HCT116 (cell line): Measurements from ENCODE around the gene SUZ12. TPM values are rescaled to one million over a fixed set of nuclear protein-coding genes. Genes with fewer than 3 reads are reported as not detected.

ENCODE experiments used
- ATAC-seq: fragments of 200-7000 bp; cut with Tn5 transposase; 2 replicates; pipeline ENCODE4 v1.9.1; 2020; ENCODE audit warnings: mild to moderate bottlenecking, moderate library complexity
- BruUV-seq: library from RNA; stranded (reverse); fragments of 400-500 nt; replicated peaks from 2 replicates; lab custom pipeline; 2021; lab: Mats Ljungman, UMichigan
- CTCF ChIA-PET: fragments of 300-600 bp; sonication (Branson Sonifier 250); formaldehyde crosslinking; loops from one replicate; lab custom pipeline; 2021; ENCODE audit warnings: antibody characterized with exemption; lab: Charles Lee
- POLR2A ChIA-PET: fragments of 300-600, 350-600 bp; sonication (Branson Sonifier 250); formaldehyde crosslinking; loops from one replicate; lab custom pipeline; 2021; ENCODE audit warnings: antibody characterized with exemption; lab: Charles Lee
- RAD21 ChIA-PET, 2 experiments: fragments of 300-600 bp; sonication (Branson Sonifier 250); formaldehyde crosslinking; loops; one replicate each; lab custom pipeline; 2023; ENCODE audit warnings: low total read pairs in 2 of 2; ENCODE audit not compliant: uncharacterized antibody in 2 of 2, unreplicated experiment in 2 of 2, low non-redundant PET in 1 of 2; lab: Charles Lee
- DNase-seq: peaks from one replicate; pipeline ENCODE4 v3.0.0-alpha.2; 2010; ENCODE audit warnings: low read depth, low spot score
- H2AFZ ChIP-seq: fragments of 200-600 bp; shearing (Covaris generic), sonication (generic); 2 replicates; pipeline ENCODE4 v1.6.1; 2017; ENCODE audit warnings: low read depth, mixed run types, mixed read lengths, antibody characterized with exemption, low read length; ENCODE audit not compliant: poor library complexity, severe bottlenecking
- H3K27ac ChIP-seq: 2 replicates; pipeline ENCODE4 v1.5.1; 2012; ENCODE audit warnings: low read depth, low read length
- H3K27me3 ChIP-seq: fragments of 200-600 bp; sonication (generic); 2 replicates; pipeline ENCODE4 v1.6.1; 2016; ENCODE audit warnings: mixed run types, low read length, mixed read lengths; ENCODE audit not compliant: insufficient read depth
- H3K36me3 ChIP-seq, 2 experiments: fragments of 200-500 bp in 1 of 2; fragments of 200-600 bp in 1 of 2; sonication (Bioruptor generic) in 1 of 2; sonication (generic) in 1 of 2; 2 replicates each; pipeline versions ENCODE4 v1.5.1 to v1.6.1; 2014 to 2016; ENCODE audit warnings: low read length in 2 of 2, inconsistent platforms in 1 of 2, mixed read lengths in 1 of 2, mixed run types in 1 of 2; ENCODE audit not compliant: insufficient read depth in 2 of 2, control insufficient read depth in 1 of 2
- H3K4me1 ChIP-seq, 2 experiments: fragments of 200-600 bp in 1 of 2; sonication (generic) in 1 of 2; 2 replicates each; pipeline versions ENCODE4 v1.5.1 to v1.6.1; 2012 to 2017; ENCODE audit warnings: low read length in 2 of 2, inconsistent platforms in 1 of 2, mild to moderate bottlenecking in 1 of 2, mixed read lengths in 1 of 2, mixed run types in 1 of 2, moderate library complexity in 1 of 2; ENCODE audit not compliant: insufficient read depth in 2 of 2, control insufficient read depth in 1 of 2
- H3K4me2 ChIP-seq: fragments of 200-600 bp; sonication (generic); 2 replicates; pipeline ENCODE4 v1.6.1; 2017; ENCODE audit warnings: mixed run types, low read length, mixed read lengths
- H3K4me3 ChIP-seq, 2 experiments: fragments of 200-600 bp in 1 of 2; sonication (generic) in 1 of 2; replicated peaks in 1 of 2; 2 replicates each; pipeline ENCODE4 v1.5.1; 2011 to 2016; ENCODE audit warnings: low read length in 2 of 2, control low read depth in 1 of 2, low read depth in 1 of 2, mild to moderate bottlenecking in 1 of 2, mixed read lengths in 1 of 2, mixed run types in 1 of 2
- H3K79me2 ChIP-seq: fragments of 200-600 bp; sonication (generic); 2 replicates; pipeline ENCODE4 v1.6.1; 2017; ENCODE audit warnings: mild to moderate bottlenecking, mixed run types, low read length, moderate library complexity, mixed read lengths; ENCODE audit not compliant: insufficient read depth
- H3K9ac ChIP-seq: fragments of 200-600 bp; sonication (generic); 2 replicates; pipeline ENCODE4 v1.6.1; 2016; ENCODE audit warnings: low read length, mixed read lengths
- H3K9me2 ChIP-seq: fragments of 200-600 bp; sonication (generic), shearing (Covaris generic); 2 replicates; pipeline ENCODE4 v1.6.1; 2017; ENCODE audit warnings: mixed run types, mild to moderate bottlenecking, moderate library complexity; ENCODE audit not compliant: insufficient read depth
- H3K9me3 ChIP-seq, 2 experiments: fragments of 200-500 bp in 1 of 2; fragments of 200-600 bp in 1 of 2; sonication (Bioruptor generic) in 1 of 2; sonication (generic) in 1 of 2; 2 replicates each; pipeline ENCODE4 v1.6.1; 2014 to 2017; ENCODE audit warnings: low read length in 2 of 2, mixed read lengths in 2 of 2, inconsistent platforms in 1 of 2, low read depth in 1 of 2, mild to moderate bottlenecking in 1 of 2, mixed run types in 1 of 2, moderate library complexity in 1 of 2; ENCODE audit not compliant: control insufficient read depth in 1 of 2, insufficient read depth in 1 of 2
- H4K20me1 ChIP-seq: fragments of 200-600 bp; sonication (generic), shearing (Covaris generic); 2 replicates; pipeline ENCODE4 v1.6.1; 2017; ENCODE audit warnings: mixed run types, mild to moderate bottlenecking, moderate library complexity; ENCODE audit not compliant: insufficient read depth
- CBX3 ChIP-seq: IDR thresholded peaks from 2 replicates; pipeline ENCODE4 v1.6.1; 2012; ENCODE audit warnings: low read depth
- CEBPB ChIP-seq: IDR thresholded peaks from 2 replicates; pipeline ENCODE4 v1.6.1; 2012; ENCODE audit warnings: low read depth
- CTCF ChIP-seq, 3 experiments: fragments of 200-600 bp in 1 of 3; sonication (generic) in 1 of 3; IDR thresholded peaks in 2 of 3; conservative IDR thresholded peaks in 1 of 3; 2 replicates each; pipeline ENCODE4 v1.5.1; 2012 to 2017; ENCODE audit warnings: low read depth in 2 of 3, low read length in 2 of 3, antibody characterized with exemption in 1 of 3, borderline replicate concordance in 1 of 3, control low read depth in 1 of 3, mild to moderate bottlenecking in 1 of 3, mixed read lengths in 1 of 3, mixed run types in 1 of 3, moderate library complexity in 1 of 3; ENCODE audit not compliant: insufficient read depth in 1 of 3
- EGR1 ChIP-seq: IDR thresholded peaks from 2 replicates; pipeline ENCODE4 v1.6.1; 2012; ENCODE audit warnings: low read depth
- ELF1 ChIP-seq: IDR thresholded peaks from 2 replicates; pipeline ENCODE4 v1.6.1; 2012; ENCODE audit warnings: low read depth, borderline replicate concordance
- EZH2 ChIP-seq: fragments of 200-600 bp; sonication (generic); IDR thresholded peaks from 2 replicates; pipeline ENCODE4 v1.6.1; 2017; ENCODE audit warnings: antibody characterized with exemption, mixed run types
- FOSL1 ChIP-seq: IDR thresholded peaks from 2 replicates; pipeline ENCODE4 v1.6.1; 2012; ENCODE audit warnings: low read depth
- MAX ChIP-seq: IDR thresholded peaks from 2 replicates; pipeline ENCODE4 v1.6.1; 2012
- POLR2A ChIP-seq: IDR thresholded peaks from 2 replicates; pipeline ENCODE4 v1.7.0; 2011; ENCODE audit warnings: borderline replicate concordance; ENCODE audit not compliant: insufficient read depth, insufficient read length; ENCODE audit errors: extremely low read depth
- POLR2AphosphoS5 ChIP-seq: IDR thresholded peaks from 2 replicates; pipeline ENCODE4 v1.6.1; 2011; ENCODE audit warnings: mild to moderate bottlenecking, low read depth, low read length, moderate library complexity
- REST ChIP-seq: IDR thresholded peaks from 2 replicates; pipeline ENCODE4 v1.6.1; 2012; ENCODE audit warnings: low read depth
- SIN3A ChIP-seq: IDR thresholded peaks from 2 replicates; pipeline ENCODE4 v1.6.1; 2012; ENCODE audit warnings: low read depth
- SRF ChIP-seq: IDR thresholded peaks from 2 replicates; pipeline ENCODE4 v1.6.1; 2012; ENCODE audit warnings: low read depth
- TCF7L2 ChIP-seq: IDR thresholded peaks from 2 replicates; pipeline ENCODE4 v1.7.0; 2011; ENCODE audit warnings: borderline replicate concordance, inconsistent platforms; ENCODE audit not compliant: insufficient read depth, insufficient read length; ENCODE audit errors: extremely low read depth
- YY1 ChIP-seq: IDR thresholded peaks from 2 replicates; pipeline ENCODE4 v1.6.1; 2011; ENCODE audit warnings: low read length, low read depth, moderate library complexity, mild to moderate bottlenecking; ENCODE audit not compliant: insufficient replicate concordance; ENCODE audit errors: extremely low read depth
- ZBTB33 ChIP-seq: IDR thresholded peaks from 2 replicates; pipeline ENCODE4 v1.6.1; 2011; ENCODE audit warnings: mild to moderate bottlenecking, low read length, moderate library complexity; ENCODE audit not compliant: insufficient replicate concordance; ENCODE audit errors: extremely low read depth
- ZFX ChIP-seq: fragments of 450-650 bp; IDR thresholded peaks from 2 replicates; pipeline ENCODE4 v1.6.1; 2017
- intact Hi-C: fragments of 100-400 bp; cut with micrococcal nuclease; formaldehyde crosslinking; loops from 2 replicates; pipeline ENCODE4 v1.10.0; 2022
- total RNA-seq: library from RNA; stranded (reverse); gene quantifications from one replicate; pipeline ENCODE4 v1.2.1, GENCODE V29; 2021; ENCODE audit not compliant: unreplicated experiment

Gene SUZ12
- total RNA-seq, 1 experiment from 2014 or later, result 44.9 TPM

- Histone ChIP-seq H3K4me1 (no peaks in the 10 kb centered on the region), H3K9ac (no peak overlapping the region), H3K27me3 (no peaks in the 10 kb centered on the region), H3K79me2 (no peaks in the 10 kb centered on the region), H4K20me1 (no peaks in the 10 kb centered on the region), H3K9me3 (no peaks in the 10 kb centered on the region), H3K36me3 (no peaks in the 10 kb centered on the region), H2AFZ (no peak overlapping the region), H3K4me2 (no peak overlapping the region), H3K27ac (no peak overlapping the region), H3K9me2 (no peaks in the 10 kb centered on the region), H3K4me3 (no peak overlapping the region)
- ATAC-seq (no peak), DNase-seq (no peak)
- intact Hi-C loops, result no loop called here
- BruUV-seq, result no TSS peak
- RAD21 ChIA-PET, result no interaction called here
- TF ChIP-seq SIN3A (no peak), ZFX (no peak), SRF (no peak), FOSL1 (no peak), ELF1 (no peak), TCF7L2 (no peak), MAX (no peak), YY1 (no peak), EZH2 (no peak), POLR2AphosphoS5 (no peak), CEBPB (no peak), REST (no peak), CTCF (IDR thresholded peaks at IDR 0.05 in 2 of 3, conservative IDR thresholded peaks at IDR 0.05 in 1 of 3; ENCODE audit: borderline replicate concordance in 1 of 3, insufficient read depth in 1 of 3, low read depth in 2 of 3, low read length in 2 of 3) (no peak), ZBTB33 (no peak), EGR1 (no peak), CBX3 (no peak), POLR2A (no peak)
- CTCF ChIA-PET, result no interaction called here
- POLR2A ChIA-PET, result no interaction called here
Measured at GRCh38 chr17:31918701-31919128, 18.1 kb upstream of the SUZ12 start.
